Transverse colon (tissue), 4 donors: ENCODE results near the gene PRKCA. TPM values are rescaled to one million over a fixed set of nuclear protein-coding genes. Genes with fewer than 3 reads are reported as not detected.

Experiments
- DNase-seq: peaks from one replicate; pipeline ENCODE4 v3.0.0-alpha.2; 2019
- H3K27ac ChIP-seq, 4 donors: fragments of 200-600 bp; sonication (generic); 2 replicates each; pipeline ENCODE4 v1.5.1; 2016 to 2018; ENCODE audit warnings: inconsistent platforms in 4 of 4
- H3K27me3 ChIP-seq: fragments of 200-600 bp; sonication (generic); 2 replicates; pipeline ENCODE4 v1.5.1; 2017; ENCODE audit warnings: inconsistent platforms
- H3K36me3 ChIP-seq, 4 donors: fragments of 200-600 bp; sonication (generic); 2 replicates each; pipeline ENCODE4 v1.5.1; 2017 to 2019; ENCODE audit warnings: inconsistent platforms in 4 of 4
- H3K4me1 ChIP-seq, 4 donors: fragments of 200-600 bp; sonication (generic); 2 replicates each; pipeline ENCODE4 v1.5.1; 2017 to 2020; ENCODE audit warnings: inconsistent platforms in 4 of 4
- H3K4me3 ChIP-seq, 4 donors: fragments of 200-600 bp; sonication (generic); 1 replicate in 1 of 4; 2 replicates in 3 of 4; pipeline versions ENCODE4 v1.5.1 to v1.6.1; 2017 to 2019; ENCODE audit warnings: inconsistent platforms in 4 of 4
- H3K9me3 ChIP-seq, 2 donors: fragments of 200-600 bp; sonication (generic); 2 replicates each; pipeline ENCODE4 v1.5.1; 2017 to 2019; ENCODE audit warnings: inconsistent platforms in 2 of 2
- CTCF ChIP-seq, 5 experiments: fragments of 200-600 bp in 3 of 5; fragments of 450-650 bp in 2 of 5; sonication (generic) in 3 of 5; IDR thresholded peaks; 1 replicate in 2 of 5; 2 replicates in 3 of 5; pipeline ENCODE4 v1.5.1; 2016 to 2017; ENCODE audit warnings: antibody characterized with exemption in 5 of 5, inconsistent platforms in 3 of 5, mild to moderate bottlenecking in 2 of 5, moderate library complexity in 1 of 5
- EP300 ChIP-seq: sonication (generic); formaldehyde crosslinking; IDR thresholded peaks from one replicate; pipeline ENCODE4 v1.6.1; 2017; ENCODE audit warnings: antibody characterized with exemption, low read depth
- POLR2A ChIP-seq: fragments of 450-650 bp; IDR thresholded peaks from one replicate; pipeline ENCODE4 v1.6.1; 2016; ENCODE audit warnings: antibody characterized with exemption, mild to moderate bottlenecking, moderate library complexity
- POLR2AphosphoS5 ChIP-seq, 3 donors: sonication (generic); formaldehyde crosslinking; IDR thresholded peaks; one replicate each; pipeline ENCODE4 v1.6.1; 2016; ENCODE audit warnings: antibody characterized with exemption in 3 of 3
- WGBS, 2 donors: methylation state at CpG; one replicate each; pipeline ENCODE4 v1.1.5; 2018; ENCODE audit warnings: low coverage in 1 of 2; 5-methylcytosine and 5-hydroxymethylcytosine counted together
- in situ Hi-C, 4 donors: fragments of 200-750 bp; cut with MboI; loops; one replicate each; pipeline versions ENCODE4 v1.15.0 to v1.15.1; 2017; ENCODE audit warnings: low sequenced_read_pairs in 3 of 4, low pct_ligation_motif_present in 1 of 4, low pct_unique_long_range_greater_than_20kb in 1 of 4
- intact Hi-C: fragments of 100-400 bp; cut with DNase I; formaldehyde crosslinking; loops from one replicate; pipeline ENCODE4 v1.15.1; 2023; ENCODE audit warnings: low total_unique reads
- total RNA-seq, 4 donors: library from RNA; depleted of rRNA; stranded (reverse); fragments of >200 nt; gene quantifications; one replicate each; pipeline ENCODE4 v1.1.0, GENCODE V29; 2016

The PRKCA gene
- total RNA-seq, 4 donors from 2014 or later, result 16.1 to 49.7 (median 31.7) TPM

GRCh38 chr17:66524877-66525276 is 222.5 kb downstream of the PRKCA start:
- DNase-seq, result no peak
- no peaks in the 10 kb centered on the region for H3K36me3 ChIP-seq
- H3K27me3 ChIP-seq, result no peaks in the 10 kb centered on the region
- H3K27ac ChIP-seq, result peak overlapping the region; percentile 46 to 78 (median 72)
- TF ChIP-seq EP300 (no peak), CTCF (IDR thresholded peaks at IDR 0.05) (no peak), POLR2A (no peak), POLR2AphosphoS5 (IDR thresholded peaks at IDR 0.05) (no peak)
- intact Hi-C loops (no loop called here), in situ Hi-C loops (no loop called here)
- no peak overlapping the region for H3K4me3 ChIP-seq
- H3K4me1 ChIP-seq, result peaks cover 5 to 44% (median 24%) of the 10 kb centered on the region in 4 donors
- H3K9me3 ChIP-seq, result no peaks in the 10 kb centered on the region
- WGBS, 2 donors, result 69 to 93% methylated on average over 2 of the region's 2 CpGs

GRCh38 chr17:66525338-66525737 is 222.9 kb downstream of the PRKCA start:
- DNase-seq, result no peak
- H3K27ac ChIP-seq, result no peak overlapping the region
- intact Hi-C loops (no loop called here), in situ Hi-C loops (no loop called here)
- WGBS, 2 donors, result 58 to 60% methylated on average over 4 of the region's 4 CpGs
- peaks cover 5 to 42% (median 24%) of the 10 kb centered on the region in 4 donors for H3K4me1 ChIP-seq
- no peak for TF ChIP-seq POLR2A
- TF ChIP-seq CTCF (IDR thresholded peaks at IDR 0.05), result no peak
- TF ChIP-seq POLR2AphosphoS5 (IDR thresholded peaks at IDR 0.05), result no peak
- no peaks in the 10 kb centered on the region for H3K36me3 ChIP-seq
- no peaks in the 10 kb centered on the region for H3K9me3 ChIP-seq
- no peak overlapping the region for H3K4me3 ChIP-seq
- no peaks in the 10 kb centered on the region for H3K27me3 ChIP-seq

- DNase-seq, result no peak
These were observed 224.4 kb downstream of the PRKCA start for GRCh38 chr17:66526827-66527226.

GRCh38 chr17:66527335-66527734 is 224.9 kb downstream of the PRKCA start:
- peaks cover 0 to 22% (median 16%) of the 10 kb centered on the region in 4 donors for H3K4me1 ChIP-seq
- no peak for TF ChIP-seq POLR2A
- no peak for TF ChIP-seq POLR2AphosphoS5 (IDR thresholded peaks at IDR 0.05)
- TF ChIP-seq CTCF (IDR thresholded peaks at IDR 0.05), result no peak
- TF ChIP-seq EP300, result no peak
- no peak overlapping the region for H3K27ac ChIP-seq
- no peaks in the 10 kb centered on the region for H3K27me3 ChIP-seq
- no peaks in the 10 kb centered on the region for H3K9me3 ChIP-seq
- no peak for DNase-seq
- intact Hi-C loops, result no loop called here
- in situ Hi-C loops, result no loop called here
- H3K36me3 ChIP-seq, result no peaks in the 10 kb centered on the region
- WGBS, 2 donors, result 94 to 96% methylated on average over 3 to 5 of the region's 5 CpGs
- no peak overlapping the region for H3K4me3 ChIP-seq

More at GRCh38 chr17:66526827-66527226, 224.4 kb downstream of the PRKCA start:
- no peak for TF ChIP-seq POLR2A
- no peak for TF ChIP-seq CTCF (IDR thresholded peaks at IDR 0.05)
- no peak for TF ChIP-seq EP300
- TF ChIP-seq POLR2AphosphoS5 (IDR thresholded peaks at IDR 0.05), result no peak
- H3K4me3 ChIP-seq, result no peak overlapping the region
- in situ Hi-C loops, result no loop called here
- peaks cover 0 to 27% (median 18%) of the 10 kb centered on the region in 4 donors for H3K4me1 ChIP-seq
- H3K27me3 ChIP-seq, result no peaks in the 10 kb centered on the region
- intact Hi-C loops, result no loop called here
- H3K9me3 ChIP-seq, result no peaks in the 10 kb centered on the region
- WGBS, 2 donors, result 86 to 87% methylated on average over 4 of the region's 4 CpGs
- no peaks in the 10 kb centered on the region for H3K36me3 ChIP-seq
- no peak overlapping the region for H3K27ac ChIP-seq
